Cardiac muscle cell (in vitro differentiated cells and primary cell): ENCODE results near the gene VPS50. TPM values are rescaled to one million over a fixed set of nuclear protein-coding genes. Genes with fewer than 3 reads are reported as not detected.

Source experiments
- DNase-seq, 2 donors: peaks; one replicate each; pipeline versions ENCODE4 v3.0.0 to v3.0.0-alpha.2; 2010 to 2017; ENCODE audit warnings: low read depth in 1 of 2, low spot score in 1 of 2
- H3K27ac ChIP-seq: fragments of 200-600 bp; sonication (generic); 2 replicates; pipeline ENCODE4 v1.5.1; 2016
- H3K27me3 ChIP-seq: fragments of 200-600 bp; sonication (generic); 2 replicates; pipeline ENCODE4 v1.6.0; 2016; ENCODE audit warnings: control low read depth
- H3K36me3 ChIP-seq: fragments of 200-600 bp; sonication (generic); 2 replicates; pipeline ENCODE4 v1.5.1; 2016; ENCODE audit warnings: control low read depth
- H3K4me1 ChIP-seq: fragments of 200-600 bp; sonication (generic); 2 replicates; pipeline ENCODE4 v1.8.1; 2017; ENCODE audit warnings: low read depth, mild to moderate bottlenecking, mixed run types
- H3K4me3 ChIP-seq: fragments of 200-600 bp; sonication (generic); 2 replicates; pipeline ENCODE4 v1.5.1; 2016; ENCODE audit warnings: mild to moderate bottlenecking
- H3K9me3 ChIP-seq: fragments of 200-600 bp; sonication (generic); 2 replicates; pipeline ENCODE4 v1.5.1; 2017; ENCODE audit warnings: low read depth, mild to moderate bottlenecking, control low read depth
- CTCF ChIP-seq: IDR thresholded peaks from 2 replicates; pipeline ENCODE4 v1.5.1; 2012; ENCODE audit warnings: low read depth, mild to moderate bottlenecking, low read length
- polyA plus RNA-seq: library from polyadenylated mRNA; unstranded; fragments of >200 nt; fragmentation: Nextera tagmentation; extraction: Ambion mirVana; gene quantifications from 2 replicates; pipeline ENCODE4 v1.2.1, GENCODE V29; 2016
- total RNA-seq: library from RNA; depleted of rRNA; stranded (reverse); fragments of >200 nt; gene quantifications from 2 replicates; pipeline ENCODE4 v1.2.3, GENCODE V29; 2016

The VPS50 gene
- total and polyA plus RNA-seq, 2 experiments from 2014 or later = 14.9 to 22.2 TPM

- no peak for DNase-seq
- TF ChIP-seq CTCF = no peak
- H3K4me3 ChIP-seq = no peak overlapping the region
- no peak overlapping the region for H3K27ac ChIP-seq
- peaks cover 52% of the 10 kb centered on the region for H3K27me3 ChIP-seq
- H3K4me1 ChIP-seq = no peaks in the 10 kb centered on the region
- no peaks in the 10 kb centered on the region for H3K36me3 ChIP-seq
- H3K9me3 ChIP-seq = no peaks in the 10 kb centered on the region
These were observed 19.3 kb upstream of the VPS50 start for GRCh38 chr7:93212881-93213280.

- Histone ChIP-seq H3K4me1 (no peaks in the 10 kb centered on the region), H3K27ac (no peak overlapping the region), H3K36me3 (no peaks in the 10 kb centered on the region), H3K4me3 (no peak overlapping the region), H3K9me3 (no peaks in the 10 kb centered on the region), H3K27me3 (peaks cover 36% of the 10 kb centered on the region)
- DNase-seq = no peak
- TF ChIP-seq CTCF = no peak
These were observed 13.0 kb upstream of the VPS50 start for GRCh38 chr7:93218997-93219827.

GRCh38 chr7:93219868-93220267, 12.3 kb upstream of the VPS50 start:
- Histone ChIP-seq H3K27ac (no peak overlapping the region), H3K27me3 (peaks cover 30% of the 10 kb centered on the region), H3K9me3 (no peaks in the 10 kb centered on the region), H3K36me3 (no peaks in the 10 kb centered on the region), H3K4me3 (no peak overlapping the region), H3K4me1 (no peaks in the 10 kb centered on the region)
- DNase-seq = no peak
- TF ChIP-seq CTCF = no peak

GRCh38 chr7:93226310-93226709, 5.9 kb upstream of the VPS50 start, which contains the start of gene HEPACAM2:
Gene HEPACAM2 (minus strand): TSS chr7:93226469.
- no peak for TF ChIP-seq CTCF
- no peaks in the 10 kb centered on the region for H3K4me1 ChIP-seq

DNA sequence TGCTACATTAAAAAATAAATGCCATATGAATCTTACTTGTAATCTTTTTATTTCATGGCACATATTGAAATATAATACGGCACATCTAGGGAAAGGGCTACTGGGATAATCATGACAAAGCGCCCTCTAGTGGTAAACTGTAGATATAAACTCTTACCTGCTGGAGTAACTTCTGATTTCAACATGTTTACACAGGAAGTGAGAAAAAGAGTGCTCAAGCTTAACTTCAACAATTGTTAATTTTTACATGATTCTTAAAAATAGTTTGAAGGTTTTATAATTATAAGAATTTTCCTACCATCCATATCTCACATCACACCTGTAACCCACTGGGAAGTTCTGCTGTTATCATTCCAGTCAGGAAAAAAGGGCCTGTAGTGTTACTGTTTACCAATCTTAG, 3.9 kb upstream of the VPS50 start:
- Histone ChIP-seq H3K4me1 (peaks cover 6% of the 10 kb centered on the region), H3K4me3 (no peak overlapping the region), H3K9me3 (no peaks in the 10 kb centered on the region), H3K27ac (no peak overlapping the region), H3K27me3 (peaks cover 3% of the 10 kb centered on the region), H3K36me3 (no peaks in the 10 kb centered on the region)
- DNase-seq = peak; percentile 76 to 80
- peak; percentile 62 for TF ChIP-seq CTCF

More at GRCh38 chr7:93226310-93226709, 5.9 kb upstream of the VPS50 start, which contains the start of gene HEPACAM2:
- DNase-seq = no peak
- Histone ChIP-seq H3K9me3 (no peaks in the 10 kb centered on the region), H3K27ac (no peak within 1 kb of the TSS), H3K27me3 (peaks cover 3% of the 10 kb centered on the region), H3K36me3 (no peaks in the 10 kb centered on the region), H3K4me3 (no peak within 1 kb of the TSS)
